NCI-H2227 treated with DMSO at 0.1 percent for 48 hours (cell line): Measurements from ENCODE around the gene NOXA1.
"Not testable (repeated sequence)": the region's sequence is repeated elsewhere in the genome, so short reads cannot be mapped to it uniquely, and the experiment has no call there.

ENCODE experiments used
- DNase-seq: peaks from one replicate; lab custom pipeline; 2025; lab: John Stamatoyannopoulos, UW

NOXA1 gene

GRCh38 chr9:137406085-137406760, 17.0 kb upstream of the NOXA1 start:
- DNase-seq, result no peak

- DNase-seq, result peak; percentile 13
Observed at GRCh38 chr9:137406876-137407589, 16.2 kb upstream of the NOXA1 start.

GRCh38 chr9:137407590-137408300, 15.4 kb upstream of the NOXA1 start:
- DNase-seq, result no peak

- no peak for DNase-seq
Observed at GRCh38 chr9:137408651-137409405, 14.4 kb upstream of the NOXA1 start.

GRCh38 chr9:137409515-137409914, 13.7 kb upstream of the NOXA1 start:
- DNase-seq, result no peak

GRCh38 chr9:137410236-137410890, 12.8 kb upstream of the NOXA1 start:
- not testable (repeated sequence) for DNase-seq

GRCh38 chr9:137410891-137411249, 12.3 kb upstream of the NOXA1 start:
- no peak for DNase-seq

- no peak for DNase-seq
Observed at GRCh38 chr9:137411260-137411644, 11.9 kb upstream of the NOXA1 start.

- DNase-seq, result no peak
Observed at GRCh38 chr9:137411645-137412380, 11.4 kb upstream of the NOXA1 start.

- DNase-seq, result no peak
Observed at GRCh38 chr9:137412431-137412830, 10.8 kb upstream of the NOXA1 start.

GRCh38 chr9:137415451-137415850, 7.7 kb upstream of the NOXA1 start:
- DNase-seq, result no peak

- DNase-seq, result no peak
Observed at GRCh38 chr9:137416006-137416562, 7.1 kb upstream of the NOXA1 start.

GRCh38 chr9:137416563-137417151, 6.5 kb upstream of the NOXA1 start:
- no peak for DNase-seq

GRCh38 chr9:137417161-137418021, 5.8 kb upstream of the NOXA1 start:
- no peak for DNase-seq

GRCh38 chr9:137421838-137422603, 1.2 kb upstream of the NOXA1 start:
- no peak for DNase-seq

- DNase-seq, result no peak
Observed at GRCh38 chr9:137423514-137424291, 510 bp downstream of the NOXA1 start.

GRCh38 chr9:137426018-137426681, 3.0 kb downstream of the NOXA1 start:
- no peak for DNase-seq
